Activated naive CD4-positive, alpha-beta T cell treated with anti-CD3 and anti-CD28 coated beads, Interleukin-2, amount 10 ng/mL, durations not matched to agents 7 days and 5 days (primary cell): ENCODE measurements around the gene GRK4.

Source experiments
- CTCF ChIA-PET: fragments of 350-600 bp; sonication (Branson Sonifier 250); formaldehyde crosslinking; loops from one replicate; lab custom pipeline; 2021; ENCODE audit warnings: antibody characterized with exemption; lab: Charles Lee
- DNase-seq: peaks from one replicate; pipeline ENCODE4 v3.0.0-alpha.2; 2020
- H3K27ac Mint-ChIP-seq: one replicate; pipeline ENCODE4 v1.8.0; 2021; ENCODE audit warnings: mild to moderate bottlenecking, moderate library complexity, mixed read lengths
- H3K27me3 Mint-ChIP-seq: one replicate; pipeline ENCODE4 v1.8.0; 2021; ENCODE audit warnings: mild to moderate bottlenecking, mixed read lengths
- H3K36me3 Mint-ChIP-seq: one replicate; pipeline ENCODE4 v1.8.0; 2021; ENCODE audit warnings: mixed read lengths
- H3K4me1 Mint-ChIP-seq: one replicate; pipeline ENCODE4 v1.8.0; 2021; ENCODE audit warnings: mixed read lengths
- H3K4me3 Mint-ChIP-seq: one replicate; pipeline ENCODE4 v1.8.0; 2021; ENCODE audit warnings: mild to moderate bottlenecking, moderate library complexity, mixed read lengths
- H3K9me3 Mint-ChIP-seq: one replicate; pipeline ENCODE4 v1.8.0; 2021; ENCODE audit warnings: mixed read lengths

The GRK4 gene

GRCh38 chr4:2925931-2926860, 37.2 kb upstream of the GRK4 start:
- CTCF ChIA-PET, result no interaction called here
- no peak for DNase-seq
- Mint-ChIP-seq H3K4me3 (no peak overlapping the region), H3K27me3 (no peaks in the 10 kb centered on the region), H3K27ac (no peak overlapping the region), H3K36me3 (peaks cover 57% of the 10 kb centered on the region), H3K9me3 (no peaks in the 10 kb centered on the region), H3K4me1 (peaks cover 34% of the 10 kb centered on the region)

GRCh38 chr4:2927016-2927695, 36.2 kb upstream of the GRK4 start:
- peaks cover 52% of the 10 kb centered on the region for H3K36me3 Mint-ChIP-seq
- H3K9me3 Mint-ChIP-seq, result no peaks in the 10 kb centered on the region
- no peaks in the 10 kb centered on the region for H3K27me3 Mint-ChIP-seq
- DNase-seq, result no peak
- no peak overlapping the region for H3K4me3 Mint-ChIP-seq
- CTCF ChIA-PET, result interaction anchor here (1.2 kb wide), 1 partner anchor 27 kb away, joined by 3 read pairs; no protein-coding TSS in a partner anchor
- H3K27ac Mint-ChIP-seq, result no peak overlapping the region
- H3K4me1 Mint-ChIP-seq, result peaks cover 32% of the 10 kb centered on the region

GRCh38 chr4:2927696-2928075, 35.7 kb upstream of the GRK4 start:
- Mint-ChIP-seq H3K27ac (no peak overlapping the region), H3K4me1 (peaks cover 31% of the 10 kb centered on the region), H3K9me3 (no peaks in the 10 kb centered on the region), H3K4me3 (no peak overlapping the region), H3K27me3 (no peaks in the 10 kb centered on the region), H3K36me3 (peaks cover 47% of the 10 kb centered on the region)
- DNase-seq, result no peak
- CTCF ChIA-PET, result interaction anchor here (1.2 kb wide), 1 partner anchor 27 kb away, joined by 3 read pairs; no protein-coding TSS in a partner anchor

GRCh38 chr4:2928242-2929176, 34.9 kb upstream of the GRK4 start:
- H3K27ac Mint-ChIP-seq, result no peak overlapping the region
- CTCF ChIA-PET, result interaction anchor here (1.2 to 1.4 kb wide), 2 partner anchors 26 kb away, joined by 3 read pairs; no protein-coding TSS in a partner anchor

DNA sequence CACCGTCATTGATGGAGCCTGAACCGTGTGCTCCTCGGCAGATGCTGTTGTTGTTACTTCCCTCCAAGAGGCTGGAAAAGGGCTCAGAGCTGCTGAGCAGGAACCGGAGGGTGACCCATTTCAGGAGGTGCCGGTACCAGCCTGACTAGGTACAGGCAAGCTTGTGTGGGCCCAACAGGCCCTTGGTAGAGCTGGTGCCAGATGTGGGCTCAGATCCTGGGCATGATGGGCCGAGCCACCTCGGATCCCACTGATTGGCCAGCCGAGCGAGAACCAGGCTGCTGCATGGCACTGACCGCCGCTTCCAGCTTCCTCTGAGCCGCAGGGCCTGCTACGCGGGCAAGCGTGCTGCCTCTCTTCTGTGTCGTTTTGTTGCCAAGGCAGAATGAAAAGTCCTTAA, 33.9 kb upstream of the GRK4 start:
- H3K27me3 Mint-ChIP-seq, result no peaks in the 10 kb centered on the region
- CTCF ChIA-PET, result interaction anchor here (1.4 kb wide), 1 partner anchor 25 kb away, joined by 3 read pairs; no protein-coding TSS in a partner anchor
- no peak for DNase-seq
- peaks cover 44% of the 10 kb centered on the region for H3K36me3 Mint-ChIP-seq
- no peak overlapping the region for H3K4me3 Mint-ChIP-seq
- H3K9me3 Mint-ChIP-seq, result no peaks in the 10 kb centered on the region
- H3K27ac Mint-ChIP-seq, result no peak overlapping the region
- H3K4me1 Mint-ChIP-seq, result peaks cover 25% of the 10 kb centered on the region

More at GRCh38 chr4:2928242-2929176, 34.9 kb upstream of the GRK4 start:
- no peaks in the 10 kb centered on the region for H3K27me3 Mint-ChIP-seq
- H3K9me3 Mint-ChIP-seq, result no peaks in the 10 kb centered on the region
- peaks cover 30% of the 10 kb centered on the region for H3K4me1 Mint-ChIP-seq
- DNase-seq, result no peak
- no peak overlapping the region for H3K4me3 Mint-ChIP-seq
- peaks cover 49% of the 10 kb centered on the region for H3K36me3 Mint-ChIP-seq

DNA sequence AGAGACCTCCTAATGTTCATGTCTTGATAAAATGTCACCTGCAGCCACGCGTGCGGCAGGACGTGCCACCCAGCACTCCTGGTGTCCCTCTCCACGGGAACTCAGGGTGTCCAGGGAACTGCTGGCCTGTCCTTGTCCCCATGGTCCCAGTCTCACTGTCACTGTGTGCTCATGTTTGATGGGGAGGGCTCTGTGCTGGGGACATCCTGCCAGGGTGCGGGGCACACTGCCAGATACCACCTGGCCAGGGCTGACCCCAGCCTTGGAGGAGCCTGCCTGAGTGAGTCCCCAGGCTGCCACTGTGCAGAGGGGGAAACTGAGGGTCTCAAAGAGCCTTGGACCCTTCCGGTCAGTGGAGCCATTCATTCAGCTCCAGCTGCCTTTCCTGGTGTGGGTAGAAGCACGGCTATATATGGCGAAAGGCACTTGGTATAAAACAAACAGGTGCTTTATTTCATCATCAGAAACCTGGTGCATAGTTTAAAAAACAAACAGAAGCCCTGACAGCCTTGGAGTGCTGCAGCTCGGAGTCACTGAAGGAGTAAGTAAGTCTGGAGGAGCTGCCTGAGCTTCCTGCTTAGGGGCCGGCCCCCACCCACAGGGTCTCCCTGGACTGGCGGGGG, 33.1 kb upstream of the GRK4 start:
- Mint-ChIP-seq H3K4me3 (no peak overlapping the region), H3K27me3 (no peaks in the 10 kb centered on the region), H3K9me3 (no peaks in the 10 kb centered on the region), H3K36me3 (peaks cover 39% of the 10 kb centered on the region), H3K4me1 (peaks cover 22% of the 10 kb centered on the region), H3K27ac (peak overlapping the region; percentile 52)
- DNase-seq, result no peak
- CTCF ChIA-PET, result interaction anchor here (1.4 kb wide), 1 partner anchor 24 kb away, joined by 3 read pairs; no protein-coding TSS in a partner anchor

- peaks cover 28% of the 10 kb centered on the region for H3K4me1 Mint-ChIP-seq
- peaks cover 38% of the 10 kb centered on the region for H3K36me3 Mint-ChIP-seq
- CTCF ChIA-PET, result interaction anchor here (0.6 kb wide), 2 partner anchors 9 to 390 kb away, joined by 3 read pairs; no protein-coding TSS in a partner anchor
- peak overlapping the region; percentile 52 for H3K4me3 Mint-ChIP-seq
- no peaks in the 10 kb centered on the region for H3K9me3 Mint-ChIP-seq
- H3K27me3 Mint-ChIP-seq, result no peaks in the 10 kb centered on the region
- peak overlapping the region; percentile 85 for H3K27ac Mint-ChIP-seq
- DNase-seq, result no peak
Observed at GRCh38 chr4:2930758-2931511, 32.4 kb upstream of the GRK4 start.

GRCh38 chr4:2931512-2932301, 31.7 kb upstream of the GRK4 start:
- Mint-ChIP-seq H3K9me3 (no peaks in the 10 kb centered on the region), H3K36me3 (peaks cover 33% of the 10 kb centered on the region), H3K4me3 (peak overlapping the region; percentile 52), H3K27ac (peak overlapping the region; percentile 85), H3K27me3 (no peaks in the 10 kb centered on the region), H3K4me1 (peaks cover 36% of the 10 kb centered on the region)
- DNase-seq, result peak; percentile 76
- CTCF ChIA-PET, result interaction anchor here (0.6 kb wide), 2 partner anchors 10 to 391 kb away, joined by 3 read pairs; no protein-coding TSS in a partner anchor

DNA sequence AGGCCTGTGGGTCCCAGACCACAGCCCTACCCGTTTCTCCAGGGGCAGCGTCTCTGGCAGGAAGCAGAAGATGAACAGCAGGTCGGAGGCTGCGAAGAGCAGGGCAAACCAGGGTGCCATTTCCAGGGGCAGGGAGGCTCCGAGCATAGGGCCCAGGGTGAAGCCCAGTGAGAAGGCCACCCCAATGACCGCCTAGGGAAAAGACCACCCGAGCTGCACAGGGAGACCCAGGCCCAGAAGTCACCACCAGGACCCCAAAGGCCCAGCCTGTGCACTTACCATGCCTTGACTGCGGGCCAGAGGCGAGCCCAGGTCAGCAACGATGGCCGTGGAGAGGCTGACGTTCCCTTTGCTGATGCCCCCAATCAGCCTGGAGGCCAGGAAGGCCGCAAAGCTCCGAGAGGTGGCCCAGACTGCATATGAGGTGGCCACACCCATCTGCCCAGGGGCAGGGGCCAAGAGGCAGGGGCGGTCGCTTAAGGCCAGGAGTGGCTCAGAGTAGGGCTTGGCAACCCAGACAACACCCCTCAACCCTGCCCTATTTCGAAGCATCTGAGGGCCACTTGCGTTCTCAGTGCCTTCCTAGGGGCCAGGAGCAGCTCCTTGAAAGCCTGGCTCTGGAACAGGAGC, 30.9 kb upstream of the GRK4 start:
- H3K4me1 Mint-ChIP-seq, result peaks cover 43% of the 10 kb centered on the region
- H3K27ac Mint-ChIP-seq, result peak overlapping the region; percentile 85
- CTCF ChIA-PET, result no interaction called here
- H3K27me3 Mint-ChIP-seq, result no peaks in the 10 kb centered on the region
- DNase-seq, result no peak
- no peaks in the 10 kb centered on the region for H3K9me3 Mint-ChIP-seq
- peaks cover 34% of the 10 kb centered on the region for H3K36me3 Mint-ChIP-seq
- peak overlapping the region; percentile 74 for H3K4me3 Mint-ChIP-seq

DNA sequence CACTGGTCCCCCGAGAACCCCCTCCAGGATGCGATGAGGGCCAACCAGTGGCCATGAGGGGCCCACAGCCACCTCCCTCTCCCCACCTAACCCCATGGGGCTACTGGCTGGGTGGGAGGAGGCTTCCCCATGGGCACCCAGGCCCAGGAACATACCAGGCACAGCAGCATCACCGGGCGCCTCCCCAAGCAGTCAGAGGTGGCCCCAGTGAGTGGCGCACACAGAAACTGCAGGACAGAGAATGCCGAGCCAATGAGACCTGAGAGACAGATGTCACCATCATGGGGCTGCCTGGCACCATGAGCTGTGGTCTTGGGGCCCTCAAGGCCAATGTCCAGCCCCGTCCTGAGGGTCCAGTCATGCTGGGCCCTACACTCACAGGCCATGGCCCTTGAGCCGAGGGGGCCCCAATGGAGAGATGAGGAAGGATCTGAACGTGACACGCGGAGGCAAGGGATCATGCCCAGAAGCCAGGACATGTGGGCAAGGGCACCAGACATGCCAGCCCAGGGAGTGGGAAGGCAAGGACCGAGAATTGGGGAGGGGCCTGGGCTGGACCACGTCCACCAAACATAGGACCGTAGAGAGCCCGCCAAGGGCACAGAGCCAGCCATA, 30.3 kb upstream of the GRK4 start:
- H3K27ac Mint-ChIP-seq, result peak overlapping the region; percentile 85
- H3K4me1 Mint-ChIP-seq, result peaks cover 46% of the 10 kb centered on the region
- H3K9me3 Mint-ChIP-seq, result no peaks in the 10 kb centered on the region
- peaks cover 31% of the 10 kb centered on the region for H3K36me3 Mint-ChIP-seq
- CTCF ChIA-PET, result no interaction called here
- H3K4me3 Mint-ChIP-seq, result peak overlapping the region; percentile 74
- DNase-seq, result no peak
- H3K27me3 Mint-ChIP-seq, result no peaks in the 10 kb centered on the region

GRCh38 chr4:2933566-2934076, 29.8 kb upstream of the GRK4 start:
- CTCF ChIA-PET, result no interaction called here
- peak overlapping the region; percentile 85 for H3K27ac Mint-ChIP-seq
- peaks cover 29% of the 10 kb centered on the region for H3K36me3 Mint-ChIP-seq
- H3K27me3 Mint-ChIP-seq, result no peaks in the 10 kb centered on the region
- DNase-seq, result no peak
- peaks cover 46% of the 10 kb centered on the region for H3K4me1 Mint-ChIP-seq
- no peaks in the 10 kb centered on the region for H3K9me3 Mint-ChIP-seq
- peak overlapping the region; percentile 74 for H3K4me3 Mint-ChIP-seq
